Renal pelvis (tissue), 12 donors: ENCODE data around the gene TIMM9. TPM values are rescaled to one million over a fixed set of nuclear protein-coding genes. Genes with fewer than 3 reads are reported as not detected.
"Not testable (repeated sequence)": the region's sequence is repeated elsewhere in the genome, so short reads cannot be mapped to it uniquely, and the experiment has no call there.

Source experiments
- DNase-seq: peaks from one replicate; pipeline ENCODE4 v3.0.0-alpha.2; 2013
- long read RNA-seq, 16 experiments: transcript quantifications; one replicate each; lab custom pipeline, GENCODE V29; 2026
- polyA plus RNA-seq, 3 donors: library from polyadenylated mRNA; unstranded; fragments of 120-200 nt; gene quantifications; one replicate each; pipeline ENCODE4 v1.2.1, GENCODE V29; 2013; ENCODE audit not compliant: insufficient read length in 3 of 3

Gene TIMM9
- 10 to 100 TPM; 77.1 to 78.4 (median 77.2) TPM for polyA plus RNA-seq
- long read RNA-seq, donor 1, partial matches to known transcripts, result 31 of 31 reads
- long read RNA-seq, donor 1, other reads (novel, unspliced or antisense), result 0 of 31 reads
- long read RNA-seq, donor 2, partial matches to known transcripts, result 32 of 38 reads
- long read RNA-seq, donor 2, other reads (novel, unspliced or antisense), result 0 of 38 reads
- long read RNA-seq, donor 3, transcript TIMM9-205 (4 exons, 430 nt), result major isoform, 8 of 30 reads
- long read RNA-seq, donor 3, partial matches to known transcripts, result 22 of 30 reads
- long read RNA-seq, donor 3, other reads (novel, unspliced or antisense), result 0 of 30 reads
- long read RNA-seq, donor 4, transcript TIMM9-205 (4 exons, 430 nt), result major isoform, 6 of 31 reads
- long read RNA-seq, donor 4, partial matches to known transcripts, result 24 of 31 reads
- long read RNA-seq, donor 4, other reads (novel, unspliced or antisense), result 0 of 31 reads
- long read RNA-seq, donor 5, partial matches to known transcripts, result 24 of 26 reads
- long read RNA-seq, donor 5, other reads (novel, unspliced or antisense), result 0 of 26 reads
- long read RNA-seq, donor 6, partial matches to known transcripts, result 21 of 24 reads
- long read RNA-seq, donor 6, other reads (novel, unspliced or antisense), result 0 of 24 reads
- long read RNA-seq, donor 7, partial matches to known transcripts, result 26 of 26 reads
- long read RNA-seq, donor 7, other reads (novel, unspliced or antisense), result 0 of 26 reads
- long read RNA-seq, donor 8, partial matches to known transcripts, result 7 of 8 reads
- long read RNA-seq, donor 8, other reads (novel, unspliced or antisense), result 0 of 8 reads
- long read RNA-seq, donor 9, partial matches to known transcripts, result 28 of 33 reads
- long read RNA-seq, donor 9, other reads (novel, unspliced or antisense), result 0 of 33 reads
- long read RNA-seq, donor 10, partial matches to known transcripts, result 24 of 26 reads
- long read RNA-seq, donor 10, other reads (novel, unspliced or antisense), result 0 of 26 reads
- long read RNA-seq, donor 11, partial matches to known transcripts, result 20 of 24 reads
- long read RNA-seq, donor 11, other reads (novel, unspliced or antisense), result 0 of 24 reads
- long read RNA-seq, donor 12, partial matches to known transcripts, result 26 of 32 reads
- long read RNA-seq, donor 12, other reads (novel, unspliced or antisense), result 0 of 32 reads
- long read RNA-seq, donor 13, partial matches to known transcripts, result 18 of 19 reads
- long read RNA-seq, donor 13, other reads (novel, unspliced or antisense), result 0 of 19 reads
- long read RNA-seq, donor 14, result 0 reads
- long read RNA-seq, donor 15, result 0 reads
- long read RNA-seq, donor 16, partial matches to known transcripts, result 29 of 34 reads
- long read RNA-seq, donor 16, other reads (novel, unspliced or antisense), result 0 of 34 reads

- DNase-seq, result peak; percentile 99
These were observed at the start of gene TIMM9, which contains the start of gene KIAA0586 for GRCh38 chr14:58427281-58428117. TIMM9 (minus strand) TSS chr14:58427531; CDS start chr14:58411945, 15,586 bp downstream. KIAA0586 (plus strand) TSS chr14:58427719; CDS start chr14:58428265, 546 bp downstream.

DNA sequence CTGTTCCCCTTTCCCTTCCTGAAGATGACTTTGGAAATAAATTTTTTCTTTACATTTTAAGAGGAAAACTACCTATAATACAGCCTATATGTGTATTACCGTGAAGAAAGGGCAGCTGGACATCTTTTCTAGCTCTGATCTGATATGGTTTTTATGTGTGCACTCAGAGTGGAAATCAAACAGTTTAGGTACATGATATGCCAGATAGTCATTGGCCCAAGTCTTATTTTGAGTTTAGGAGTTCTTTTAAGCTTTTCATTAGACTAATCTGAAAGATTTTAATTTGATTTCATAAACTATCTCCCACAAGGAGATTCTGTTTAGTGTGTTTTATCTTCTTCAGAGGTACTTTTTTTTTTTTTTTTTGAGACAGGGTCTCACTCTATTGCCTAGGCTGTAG, 49.0 kb upstream of the TIMM9 start:
- DNase-seq, result no peak

GRCh38 chr14:58469309-58469708, 42.0 kb upstream of the TIMM9 start:
- no peak for DNase-seq

GRCh38 chr14:58467575-58467974, 40.2 kb upstream of the TIMM9 start:
- no peak for DNase-seq

DNA sequence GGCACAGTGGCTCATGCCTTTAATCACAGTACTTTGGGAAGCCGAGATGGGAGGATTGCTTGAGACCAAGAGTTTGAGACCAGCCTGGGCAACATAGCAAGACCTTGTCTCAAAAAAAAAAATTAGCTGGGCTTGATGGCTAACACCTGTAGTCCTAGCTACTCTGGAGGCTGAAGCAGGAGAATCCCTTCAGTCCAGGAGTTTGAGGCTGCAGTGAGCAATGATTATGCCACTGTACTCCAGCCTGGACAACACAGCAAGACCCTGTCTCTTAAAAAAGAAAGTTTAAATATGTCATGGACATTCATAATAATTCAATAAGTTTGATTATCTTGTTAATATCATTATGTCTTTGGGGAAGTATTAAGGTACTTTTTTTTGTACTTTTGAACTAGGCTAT, 39.1 kb upstream of the TIMM9 start:
- no peak for DNase-seq

GRCh38 chr14:58465421-58465820, 38.1 kb upstream of the TIMM9 start:
- no peak for DNase-seq

DNA sequence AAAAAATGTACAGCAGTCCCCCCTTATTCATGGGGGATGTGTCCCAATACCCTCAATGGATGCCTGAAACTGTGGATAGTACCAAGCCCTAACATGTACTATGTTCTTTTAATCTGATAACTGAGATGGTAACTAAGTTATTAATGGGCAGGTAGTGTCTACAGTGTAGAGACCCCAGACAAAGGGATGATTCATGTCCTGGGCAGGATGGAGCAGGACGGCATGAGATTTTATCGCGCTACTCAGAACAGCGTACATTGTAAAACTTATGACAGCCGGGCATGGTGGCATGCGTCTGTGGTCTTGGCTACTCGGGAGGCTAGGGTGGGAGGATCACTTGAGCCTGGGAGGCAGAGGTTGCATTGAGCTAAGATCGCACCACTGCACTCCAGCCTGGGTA, 37.3 kb upstream of the TIMM9 start:
- DNase-seq, result no peak

DNA sequence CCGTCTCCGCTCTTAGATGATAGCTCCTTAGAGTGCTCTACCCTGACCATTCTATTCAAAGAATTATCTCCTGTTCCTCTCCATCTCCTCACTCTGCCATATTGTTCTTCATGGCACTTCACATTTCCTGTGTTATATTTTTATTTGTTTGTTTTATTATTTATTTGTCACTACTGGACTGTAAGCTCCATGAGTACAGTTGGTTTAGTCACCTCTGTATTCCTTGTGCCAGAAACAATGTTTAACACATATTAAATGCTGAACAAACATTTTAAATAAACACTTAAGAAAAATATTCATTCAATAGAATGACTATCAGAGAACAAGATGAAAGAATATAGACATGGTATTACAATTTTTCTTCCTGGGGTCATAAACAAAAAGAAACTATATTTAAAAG, 35.8 kb upstream of the TIMM9 start:
- no peak for DNase-seq

- DNase-seq, result no peak
These were observed 33.4 kb upstream of the TIMM9 start for GRCh38 chr14:58460772-58461171.

- DNase-seq, result no peak
These were observed 28.4 kb upstream of the TIMM9 start for GRCh38 chr14:58455593-58456265.

- no peak for DNase-seq
These were observed 17.3 kb upstream of the TIMM9 start for GRCh38 chr14:58444627-58445026.

GRCh38 chr14:58439476-58439875, 12.1 kb upstream of the TIMM9 start:
- no peak for DNase-seq

DNA sequence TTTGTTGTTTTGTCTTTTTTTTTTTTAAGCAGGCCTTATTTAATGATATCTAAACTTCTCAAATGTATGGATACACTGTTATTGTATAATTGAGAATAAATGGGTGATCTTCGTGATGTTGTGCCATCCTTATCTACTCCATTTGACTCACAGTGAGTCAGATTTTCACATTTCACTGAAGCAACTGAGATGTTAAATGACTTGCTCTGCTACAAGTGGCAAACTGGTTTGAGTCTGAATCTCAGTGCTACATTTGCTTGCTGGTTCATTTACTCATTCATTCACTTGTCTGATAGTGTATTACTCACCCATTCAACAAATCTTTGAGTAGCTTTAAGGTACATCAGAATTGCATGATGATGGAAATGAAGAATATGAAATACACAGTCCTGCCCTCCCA, 2.8 kb upstream of the TIMM9 start:
- no peak for DNase-seq

DNA sequence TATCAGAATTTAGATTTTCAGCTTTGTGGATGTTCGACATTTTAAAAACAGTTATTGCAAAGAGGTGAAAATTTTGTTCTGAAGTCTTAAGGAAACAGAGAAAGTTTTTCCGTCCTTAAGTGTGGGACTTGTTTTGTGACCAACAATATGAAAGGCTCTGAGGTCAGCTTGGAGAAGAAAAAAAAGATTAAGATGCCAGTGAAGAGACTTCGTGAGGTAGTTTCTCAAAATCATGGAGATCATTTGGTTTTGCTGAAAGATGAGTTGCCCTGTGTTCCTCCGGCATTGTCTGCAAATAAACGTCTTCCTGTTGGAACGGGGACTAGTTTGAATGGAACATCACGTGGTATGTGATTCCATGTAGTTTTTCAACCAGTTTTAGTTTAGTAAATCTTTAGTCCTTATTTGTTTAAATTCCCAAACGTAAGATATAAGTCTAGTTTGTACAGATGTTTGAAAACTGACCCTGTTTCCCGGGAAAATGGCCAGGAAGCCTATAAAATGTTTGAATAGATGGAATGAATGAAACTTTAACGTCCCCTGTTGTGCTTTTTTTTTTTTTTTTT, 870 bp upstream of the TIMM9 start:
- peak; percentile 42 for DNase-seq

DNA sequence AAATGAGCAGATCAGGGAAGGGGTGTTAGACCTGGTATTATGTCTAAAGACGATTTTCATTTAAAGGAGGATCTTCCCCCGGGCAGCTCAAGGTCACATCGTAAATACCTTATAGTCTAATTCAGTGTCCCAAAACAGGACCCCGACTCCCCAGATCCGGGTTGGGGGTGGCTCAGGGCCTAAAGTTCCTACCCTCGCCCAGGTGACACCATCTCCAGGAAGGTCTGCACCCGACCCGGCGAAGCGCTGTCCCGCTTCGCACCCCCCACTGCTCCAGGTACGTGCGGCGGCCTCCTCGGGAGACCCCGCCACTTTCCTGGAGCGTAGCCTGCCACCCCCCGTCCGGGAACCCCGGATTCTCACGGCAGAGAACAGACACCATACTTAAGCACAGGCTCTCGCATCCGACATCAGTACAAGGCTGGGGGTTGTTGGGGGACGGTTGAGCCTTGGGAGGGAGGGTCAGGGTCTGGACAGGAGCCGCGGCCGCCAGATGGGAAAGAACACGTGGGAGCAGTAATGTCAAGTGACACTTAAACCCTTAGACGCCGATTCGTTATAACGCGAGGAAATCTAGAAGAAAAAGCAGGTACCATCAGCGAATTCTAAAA, 556 bp downstream of the TIMM9 start:
- DNase-seq, result peak; percentile 75

DNA sequence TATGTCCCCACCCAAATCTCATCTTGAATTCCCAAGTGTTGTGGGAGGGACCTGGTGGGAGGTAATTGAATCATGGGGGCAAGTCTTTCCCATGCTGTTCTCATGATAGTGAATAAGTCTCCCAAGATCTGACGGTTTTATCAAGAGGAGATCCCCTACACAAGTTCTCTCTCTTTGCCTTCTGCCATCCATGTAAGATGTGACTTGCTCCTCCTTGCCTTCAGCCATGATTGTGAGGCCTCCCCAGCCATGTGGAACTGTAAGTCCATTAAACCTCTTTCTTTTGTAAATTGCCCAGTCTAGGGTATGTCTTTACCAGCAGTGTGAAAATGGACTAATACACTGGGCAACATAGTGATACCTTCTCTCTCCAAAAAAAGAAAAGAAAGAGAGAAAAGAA, 10.4 kb downstream of the TIMM9 start:
- not testable (repeated sequence) for DNase-seq

- no peak for DNase-seq
These were observed 11.4 kb downstream of the TIMM9 start for GRCh38 chr14:58415636-58416547.

- DNase-seq, result no peak
These were observed 12.5 kb downstream of the TIMM9 start for GRCh38 chr14:58414845-58415244.
